CD4-positive, alpha-beta T cell treated with Interleukin-21 for 1 hour (primary cell): ENCODE results near the gene PIAS1.
"Not testable (repeated sequence)": the region's sequence is repeated elsewhere in the genome, so short reads cannot be mapped to it uniquely, and the experiment has no call there.

Source experiments
- DNase-seq: peaks from one replicate; pipeline ENCODE4 v3.0.0-alpha.2; 2020

PIAS1 gene

DNA sequence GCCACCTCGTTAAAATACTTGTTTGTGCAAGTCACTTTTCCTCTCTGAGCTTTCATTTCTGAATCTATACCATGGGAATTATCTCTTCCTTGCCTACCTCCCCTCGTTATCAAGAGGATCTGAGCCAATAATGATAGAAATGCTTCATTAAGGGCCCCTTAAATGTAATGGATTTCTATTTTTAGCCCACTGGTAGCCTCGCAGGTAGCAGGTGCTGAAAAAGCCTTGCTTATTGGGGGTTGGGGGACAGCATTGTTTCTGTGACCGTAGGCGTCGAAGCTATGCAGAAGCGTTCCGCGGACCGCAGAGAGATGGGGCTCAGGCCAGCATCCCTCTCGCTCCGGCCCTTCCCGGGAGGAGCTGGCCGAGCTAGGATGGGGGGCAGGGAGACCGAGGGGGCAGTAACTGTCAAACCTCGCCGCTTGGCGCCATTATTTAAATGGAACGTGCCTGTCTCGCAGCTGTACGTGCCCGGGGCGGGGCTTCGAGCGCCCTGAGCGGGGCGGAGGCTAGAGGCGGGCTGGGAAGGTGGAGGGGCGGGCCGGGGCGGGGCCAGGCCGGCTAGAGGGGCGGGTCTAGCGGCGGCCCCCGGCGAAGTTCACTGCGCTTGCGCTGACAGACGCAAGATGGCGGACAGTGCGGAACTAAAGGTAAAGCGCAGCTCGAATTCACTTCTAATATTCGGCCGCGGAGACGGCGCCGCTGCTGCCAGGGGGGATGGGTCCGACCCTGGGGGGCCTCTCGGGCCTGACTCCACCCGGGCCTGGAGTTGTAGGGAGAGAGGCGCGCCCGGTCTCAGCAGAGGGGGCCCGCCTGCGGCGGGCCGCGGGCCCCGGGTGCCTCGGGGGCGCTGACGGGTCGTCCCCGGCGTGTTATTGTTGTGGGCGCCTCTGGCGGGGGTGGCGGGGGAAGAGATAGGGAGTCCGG lies at the start of gene PIAS1:
PIAS1 (plus strand) TSS at position 615 of the 927 bp plus-strand sequence; CDS start at position 627, 12 bp downstream.
- peak; percentile 95 for DNase-seq

DNA sequence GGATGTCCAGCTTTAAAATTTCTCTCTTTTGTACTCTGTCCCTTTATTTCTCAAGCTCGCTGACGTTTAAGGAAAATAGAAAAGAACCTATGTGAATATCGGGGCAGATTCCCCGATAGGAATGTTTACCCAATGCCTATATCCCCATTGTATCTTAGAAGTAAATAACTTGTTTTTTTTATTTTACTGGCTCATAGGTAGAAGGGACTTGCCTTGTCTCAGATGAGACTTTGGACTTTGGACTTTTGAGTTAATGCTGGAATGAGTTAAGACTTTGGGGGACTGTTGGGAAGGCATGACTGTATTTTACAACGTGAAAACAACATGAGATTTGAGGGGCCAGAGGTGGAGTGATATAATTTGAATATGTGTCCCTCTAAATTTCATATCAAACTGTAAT lies 46.5 kb upstream of the PIAS1 start:
- DNase-seq = not testable (repeated sequence)

DNA sequence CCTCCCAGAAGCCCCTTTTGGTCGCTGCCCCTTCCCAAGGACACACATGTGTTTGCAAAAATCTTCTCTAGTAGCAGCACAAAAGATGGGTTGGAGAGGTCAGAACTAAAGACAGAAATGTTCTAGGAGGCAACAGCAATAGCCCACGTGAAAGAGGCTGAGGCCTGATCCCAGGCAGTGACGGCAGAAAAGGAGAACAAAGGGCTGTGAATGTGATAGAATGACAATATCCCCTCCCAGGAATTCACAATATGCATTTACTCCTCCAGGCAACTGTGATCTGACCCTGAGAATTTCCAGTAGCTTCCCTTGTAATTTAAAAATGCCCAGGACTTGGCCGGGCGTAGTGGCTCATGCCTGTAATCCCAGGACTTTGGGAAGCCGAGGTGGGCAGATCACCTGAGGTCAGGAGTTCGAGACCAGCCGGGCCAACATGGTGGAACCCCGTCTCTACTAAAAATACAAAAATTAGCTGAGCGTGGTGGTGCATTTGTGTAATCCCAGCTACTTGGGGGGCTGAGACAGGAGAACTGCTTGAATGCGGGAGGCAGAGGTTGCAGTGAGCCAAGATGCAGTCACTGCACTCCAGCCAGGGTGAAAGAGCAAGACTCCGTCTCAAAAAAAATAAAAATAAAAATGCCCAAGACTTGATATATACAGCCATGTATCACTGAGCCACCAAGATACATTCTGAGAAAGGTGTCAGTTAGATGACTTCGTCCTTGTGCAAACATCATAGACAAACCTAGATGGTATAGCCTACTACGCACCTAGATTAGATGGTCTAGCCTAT lies 43.6 kb upstream of the PIAS1 start:
- no peak for DNase-seq

DNA sequence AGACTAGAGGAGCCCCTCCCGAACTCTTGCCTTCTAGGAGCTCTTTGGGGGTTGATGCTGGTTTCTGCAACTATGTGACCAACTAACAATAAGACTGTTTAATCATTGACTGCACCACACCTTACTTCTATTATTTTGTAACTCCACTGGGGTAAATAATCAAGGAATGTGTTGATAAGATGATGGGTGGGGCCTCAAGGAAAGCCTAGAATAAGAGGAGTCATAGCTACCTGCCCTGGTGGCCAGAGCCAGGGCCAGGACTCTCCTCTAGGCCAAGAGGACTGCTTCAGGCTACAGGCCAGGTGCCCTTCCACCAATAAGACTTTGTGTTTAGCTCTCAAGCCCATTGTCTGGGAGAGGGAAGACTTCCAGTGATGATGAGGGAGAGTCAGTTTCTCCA lies 41.2 kb upstream of the PIAS1 start:
- DNase-seq = no peak

DNA sequence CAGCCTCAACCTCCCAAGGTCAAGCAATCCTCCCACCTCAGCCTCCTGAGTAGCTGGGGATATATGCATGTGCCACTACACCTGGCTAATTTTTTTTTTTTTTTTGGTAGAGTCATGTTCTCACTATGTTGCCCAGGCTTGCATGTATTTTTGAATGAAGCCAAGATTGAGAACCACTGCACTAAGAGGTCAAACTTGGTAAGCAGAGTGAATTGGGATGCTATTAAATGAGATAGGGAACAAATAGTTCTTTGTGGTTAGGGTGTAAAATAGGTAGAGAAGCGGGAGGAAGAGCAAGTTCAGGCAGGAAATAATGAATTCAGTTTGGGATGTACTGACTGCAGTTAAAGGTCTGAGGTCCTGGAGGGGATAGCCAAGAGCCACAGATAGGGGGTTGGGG lies 39.9 kb upstream of the PIAS1 start:
- no peak for DNase-seq

DNA sequence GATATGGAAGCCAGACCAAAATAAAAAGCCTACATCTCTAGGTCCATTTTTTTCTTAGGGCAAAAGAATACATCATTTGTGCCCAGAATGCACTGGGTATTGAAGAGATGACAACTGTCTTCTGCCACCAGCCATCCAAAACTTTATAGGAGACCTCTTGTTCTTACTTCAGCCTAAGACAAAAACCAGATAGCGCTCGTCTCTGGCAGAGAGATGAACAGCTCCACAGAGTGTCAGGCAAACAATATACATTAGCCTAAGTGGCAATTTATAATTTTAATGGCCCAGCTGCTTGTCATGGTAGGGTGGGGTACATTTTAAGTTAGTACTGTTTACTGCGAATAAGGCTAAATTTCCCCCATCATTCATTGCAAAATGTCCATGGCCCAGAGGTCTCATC lies 38.9 kb upstream of the PIAS1 start:
- no peak for DNase-seq

DNA sequence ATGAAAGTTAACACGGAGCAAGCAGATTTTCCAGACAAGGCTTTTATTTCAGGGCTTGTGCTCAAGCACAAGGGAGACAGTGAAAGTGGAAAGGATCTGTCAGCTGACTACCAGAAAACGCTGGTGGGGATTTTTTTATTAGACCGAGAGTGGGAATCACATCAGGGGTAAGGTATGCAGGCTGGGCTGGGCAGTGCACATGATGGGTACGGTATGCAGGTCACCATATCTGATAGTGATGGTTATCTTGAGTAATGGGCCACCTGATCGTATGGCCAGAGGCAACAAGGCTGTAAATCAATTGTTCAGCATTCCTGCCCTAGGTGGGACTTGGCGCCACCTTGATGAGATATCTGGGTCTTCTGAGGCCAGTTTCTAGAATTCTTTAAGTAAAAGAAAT lies 36.9 kb upstream of the PIAS1 start:
- DNase-seq = no peak

DNA sequence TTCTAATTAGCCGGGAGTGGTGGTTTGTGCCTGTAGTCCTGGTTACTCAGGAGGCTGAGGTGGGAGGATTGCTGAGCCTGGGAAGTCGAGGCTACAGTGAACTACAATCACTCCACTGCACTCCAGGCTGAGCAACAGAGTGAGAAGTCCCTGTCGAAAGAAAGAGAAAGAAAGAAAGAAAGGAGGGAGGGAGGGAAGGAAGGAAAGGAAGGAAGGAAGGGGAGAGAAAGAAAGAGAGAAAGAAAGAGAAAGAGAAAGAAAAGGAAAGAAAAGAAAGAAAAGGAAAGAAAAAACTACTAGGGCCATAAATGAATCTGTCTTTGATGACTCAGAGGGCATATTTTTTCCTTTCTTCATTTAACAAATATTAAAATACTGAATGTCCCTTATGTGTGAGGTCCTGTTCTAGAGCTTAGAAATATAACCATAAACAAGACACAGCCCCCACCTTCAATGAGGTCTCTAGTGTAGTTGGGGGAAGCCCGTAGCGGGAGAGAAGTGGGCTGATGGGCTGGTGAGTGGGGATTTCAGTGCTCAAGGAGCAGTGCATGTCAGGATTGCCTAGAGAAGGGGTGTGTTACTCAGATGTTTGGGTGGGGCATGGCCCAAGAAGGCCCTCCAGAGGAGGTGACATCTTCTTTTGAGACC lies 35.2 kb upstream of the PIAS1 start:
- no peak for DNase-seq

DNA sequence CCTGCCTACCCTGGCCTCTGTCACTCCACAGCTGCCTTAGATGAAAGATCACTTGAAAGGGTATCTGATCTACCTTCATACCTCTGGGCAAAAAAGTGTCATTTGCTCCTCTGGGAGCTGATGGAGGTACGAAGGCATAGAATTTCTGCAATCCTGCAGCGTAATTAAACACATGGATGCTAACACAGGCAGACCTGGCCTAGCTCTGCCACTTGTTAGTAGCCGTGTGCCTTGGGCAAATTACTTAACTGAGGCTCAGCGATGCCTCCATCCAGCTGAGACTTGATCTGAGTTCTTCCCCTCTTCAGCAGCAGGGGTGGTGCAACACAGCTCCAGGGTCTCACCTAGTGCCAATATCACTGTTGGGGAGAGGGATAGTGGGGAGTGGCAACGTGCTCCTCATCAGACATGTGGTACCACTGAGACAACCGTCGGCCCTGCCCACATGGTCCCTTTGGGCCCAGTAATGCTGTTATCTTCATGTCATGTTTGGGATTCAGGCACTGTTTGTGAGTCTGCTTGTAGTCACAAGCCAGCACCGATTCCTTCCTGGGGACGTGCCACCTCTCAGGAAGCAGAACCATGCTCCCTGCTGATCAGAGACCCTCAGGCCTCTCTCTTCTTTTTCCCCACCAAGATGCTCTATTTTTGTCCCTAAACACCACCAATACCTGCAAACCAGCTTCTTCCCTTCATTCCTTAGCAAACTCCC lies 34.1 kb upstream of the PIAS1 start:
- no peak for DNase-seq

DNA sequence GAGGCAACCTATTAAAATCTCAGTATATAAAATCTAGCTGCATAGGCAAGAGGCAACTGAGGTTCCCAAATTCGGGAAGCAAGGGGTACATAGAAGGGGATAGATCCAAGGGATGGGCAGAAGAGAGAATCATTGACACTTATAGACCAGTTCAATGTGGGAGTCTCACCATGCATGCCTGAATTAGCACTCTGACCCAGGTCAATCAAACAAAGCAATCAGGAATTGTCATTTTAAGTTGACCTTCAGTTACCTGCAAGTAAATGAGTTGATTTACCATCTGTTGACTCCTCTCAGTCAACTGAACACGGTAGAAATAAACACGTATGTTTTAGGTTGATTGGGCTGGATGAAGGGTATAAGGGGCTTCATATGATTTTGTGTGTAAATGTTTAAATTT lies 33.4 kb upstream of the PIAS1 start:
- DNase-seq = no peak

DNA sequence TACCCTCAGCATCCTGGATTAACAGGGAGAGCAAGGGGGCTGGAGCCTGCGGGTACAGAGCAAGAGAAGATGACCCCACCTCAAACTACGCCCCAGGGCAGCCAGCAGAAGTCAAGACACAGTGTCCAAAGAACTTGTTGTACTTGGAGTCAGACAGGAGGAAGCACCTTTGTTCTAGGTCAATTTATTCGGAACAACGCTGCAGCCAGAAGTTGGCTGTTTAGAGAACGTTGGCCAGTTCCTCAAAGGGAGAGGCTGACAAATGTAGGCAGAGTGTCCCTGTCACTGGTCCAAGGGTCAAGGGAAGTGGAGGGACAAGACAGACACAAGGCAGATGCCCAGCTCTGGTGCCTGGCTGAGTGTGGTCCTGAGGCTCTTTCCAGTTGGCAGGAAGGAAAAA lies 32.1 kb upstream of the PIAS1 start:
- DNase-seq = no peak

DNA sequence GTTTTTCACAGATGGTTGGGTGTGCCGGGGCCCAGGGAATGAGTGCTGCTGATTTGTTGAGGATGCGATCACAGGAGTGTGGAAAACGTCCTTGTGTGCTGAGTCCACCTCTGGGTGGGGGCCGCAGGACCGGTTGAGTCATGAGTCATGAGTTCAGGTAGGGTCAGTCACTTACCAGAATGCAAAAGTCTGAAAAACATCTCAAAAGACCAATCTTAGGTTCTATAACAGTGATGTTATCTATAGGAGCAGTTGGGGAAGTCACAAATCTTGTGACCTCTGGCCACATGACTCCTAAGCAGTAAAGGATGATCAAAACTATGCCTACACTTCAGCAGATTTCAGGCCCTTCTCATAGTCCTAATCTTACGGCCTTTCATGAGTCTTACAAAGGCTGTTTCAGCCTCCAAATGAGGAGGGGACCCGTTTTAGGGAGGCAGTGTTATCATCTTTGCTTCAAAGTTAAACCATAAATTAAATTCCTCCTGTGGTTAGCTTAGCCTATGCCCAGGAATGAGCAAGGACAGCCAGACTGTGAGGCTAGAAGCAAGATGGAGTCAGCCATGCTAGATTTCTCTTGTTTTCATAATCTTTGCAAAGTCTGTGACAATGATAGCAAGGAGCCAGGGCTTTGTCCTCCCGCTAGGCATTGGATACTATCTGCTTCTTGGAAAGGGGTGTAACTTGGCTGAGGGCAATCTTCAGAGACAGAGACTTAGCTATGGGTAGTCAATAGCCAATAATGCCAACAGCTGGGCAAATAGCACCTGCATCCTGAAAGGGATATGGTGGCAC lies 30.6 kb upstream of the PIAS1 start:
- DNase-seq = no peak

DNA sequence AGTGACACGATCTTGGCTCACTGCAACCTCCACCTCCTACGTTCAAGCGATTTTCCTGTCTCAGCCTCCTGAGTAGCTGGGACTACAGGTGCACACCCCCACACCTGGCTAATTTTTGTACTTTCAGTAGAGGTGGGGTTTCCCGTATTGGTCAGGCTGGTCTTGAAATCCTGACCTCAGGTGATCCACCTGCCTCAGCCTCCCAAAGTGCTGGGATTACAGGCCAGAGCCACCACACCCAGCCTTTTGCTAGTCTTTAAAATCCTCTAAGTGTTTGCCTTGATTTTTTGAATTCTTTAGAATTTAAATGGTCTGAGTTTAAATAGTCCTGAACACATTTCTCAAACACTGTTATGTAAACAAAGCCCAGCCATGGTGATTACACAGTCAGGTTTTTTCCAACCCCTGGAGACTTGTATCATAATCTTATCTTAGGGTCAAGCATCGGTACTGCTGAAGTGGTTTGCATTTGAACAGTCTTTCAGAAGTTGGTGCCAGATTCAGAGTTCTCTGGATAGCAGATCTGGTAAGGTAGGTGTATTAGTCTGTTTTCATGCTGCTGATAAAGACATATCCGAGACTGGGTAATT lies 28.2 kb upstream of the PIAS1 start:
- no peak for DNase-seq

DNA sequence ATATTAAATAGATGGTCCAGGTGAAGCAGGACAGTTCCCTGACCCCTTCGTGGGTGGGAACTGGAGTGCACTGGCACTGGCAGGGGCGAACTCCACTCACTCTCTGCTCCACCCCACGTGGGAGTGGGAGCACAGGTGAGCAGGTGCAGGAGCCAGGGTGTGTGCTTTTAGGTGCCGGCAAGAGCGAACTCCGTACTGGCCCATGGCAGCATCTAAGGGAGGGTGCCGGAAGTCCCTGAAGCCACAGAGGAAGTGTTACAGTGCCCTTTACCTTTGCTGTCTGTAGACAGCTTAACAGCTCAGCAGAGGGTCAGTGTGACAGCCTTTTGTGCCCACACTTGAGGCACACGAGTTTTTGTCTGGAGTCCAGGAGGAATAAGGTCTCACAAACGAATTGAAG lies 26.7 kb upstream of the PIAS1 start:
- no peak for DNase-seq

DNA sequence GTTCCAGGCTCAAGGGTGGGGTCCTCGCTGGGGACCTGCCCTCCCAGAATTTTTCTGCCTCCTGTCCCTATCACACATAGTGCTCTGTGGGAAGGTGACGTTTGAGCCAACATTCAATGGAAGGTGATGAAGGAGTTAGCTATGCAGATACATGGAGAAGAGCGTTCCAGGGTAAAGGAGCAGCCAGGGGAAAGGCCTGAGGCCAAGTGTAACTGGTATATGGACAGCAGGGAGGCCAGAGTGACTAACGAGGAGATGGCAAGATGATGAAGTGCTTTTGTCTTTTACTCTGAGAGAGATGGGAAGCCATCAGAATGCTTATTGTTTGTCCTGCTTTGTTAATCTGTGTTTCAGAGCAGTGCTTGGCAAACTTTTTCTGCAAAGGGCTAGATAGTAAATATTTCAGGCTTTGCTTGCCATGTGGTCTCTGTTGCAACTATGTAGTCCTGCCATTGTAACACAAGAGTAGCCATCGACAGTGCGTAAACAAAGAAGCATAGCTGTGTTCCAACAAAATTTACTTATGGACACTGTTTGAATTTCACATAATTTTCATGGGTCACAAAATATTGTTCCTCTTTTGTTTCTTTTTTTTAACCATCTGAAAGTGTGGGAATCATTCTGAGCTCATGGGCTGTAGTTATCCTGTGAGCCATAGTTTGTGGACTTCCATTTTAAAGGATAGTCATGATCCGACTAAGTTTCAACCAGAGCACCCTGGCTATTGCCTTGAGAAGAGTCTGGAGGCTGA lies 25.8 kb upstream of the PIAS1 start:
- DNase-seq = no peak

DNA sequence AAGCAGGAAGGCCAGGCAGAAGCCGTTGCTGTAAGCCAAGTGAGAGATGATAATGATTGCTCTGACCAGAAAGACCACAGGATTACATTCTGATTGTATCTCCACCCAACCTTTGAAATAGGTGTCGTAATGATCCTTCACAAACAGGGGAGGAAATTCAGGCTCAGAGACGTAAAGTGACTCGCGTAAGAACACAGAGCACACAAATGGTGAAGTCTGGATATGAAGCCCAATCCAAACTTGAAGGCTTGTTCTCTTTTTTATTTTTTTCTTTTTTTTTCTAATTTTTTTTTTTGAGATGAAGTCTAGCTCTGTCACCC lies 25.3 kb upstream of the PIAS1 start:
- DNase-seq = no peak

DNA sequence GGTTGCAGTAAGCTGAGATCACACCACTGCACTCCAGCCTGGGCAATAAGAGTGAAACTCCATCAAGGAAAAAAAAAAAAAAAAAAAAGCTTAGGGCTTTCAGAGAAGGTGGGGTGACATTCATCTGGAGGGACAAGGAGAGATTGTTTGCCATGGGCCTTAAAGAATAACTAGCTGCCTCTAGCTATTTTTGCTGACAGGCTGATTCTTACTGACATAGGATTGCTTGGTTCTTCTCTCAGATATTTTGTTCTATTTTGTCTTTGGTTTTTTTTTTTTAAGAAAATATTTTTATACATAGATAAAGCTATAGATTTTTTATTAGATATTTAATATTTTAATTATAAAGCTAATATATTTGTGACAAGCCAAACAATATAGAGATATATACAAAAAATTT lies 24.2 kb upstream of the PIAS1 start:
- DNase-seq = no peak

DNA sequence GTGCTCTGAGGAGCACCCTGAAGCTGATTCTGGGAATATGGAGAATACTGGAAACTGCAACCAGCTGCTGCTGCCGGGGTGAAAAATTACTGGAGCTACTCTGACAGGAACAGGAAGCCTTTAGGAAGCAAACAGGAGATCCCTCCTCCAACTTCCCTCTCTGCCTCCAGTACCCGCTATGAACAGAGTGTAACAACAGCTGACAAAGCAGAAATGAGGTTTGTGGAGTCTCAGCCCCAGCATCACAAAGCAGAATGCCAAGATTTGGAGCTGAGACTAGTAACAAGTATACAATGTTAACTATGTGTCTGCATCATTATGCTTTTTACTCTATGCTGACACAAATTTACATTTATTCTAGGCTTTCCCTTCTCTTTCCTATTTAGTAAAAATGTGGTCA lies 22.7 kb upstream of the PIAS1 start:
- DNase-seq = no peak

DNA sequence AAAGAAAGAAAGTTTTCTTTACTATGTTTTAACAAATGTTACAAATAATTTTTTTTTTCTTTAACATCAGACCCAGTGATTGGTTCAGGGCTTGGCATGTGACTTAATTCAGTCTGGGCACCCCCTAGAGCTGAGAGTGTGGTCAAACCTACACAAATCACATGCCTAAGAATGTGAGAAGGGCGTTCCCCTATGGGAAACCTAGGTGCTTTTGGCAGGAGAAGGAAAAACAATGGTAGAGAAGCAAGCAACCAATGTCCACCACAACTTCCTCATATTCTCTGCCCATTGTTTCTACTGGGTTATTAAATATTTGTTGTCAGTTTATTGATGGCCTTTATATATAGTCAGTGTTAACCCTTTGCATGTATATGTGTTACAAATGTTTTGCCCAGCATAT lies 21.4 kb upstream of the PIAS1 start:
- DNase-seq = peak; percentile 11

DNA sequence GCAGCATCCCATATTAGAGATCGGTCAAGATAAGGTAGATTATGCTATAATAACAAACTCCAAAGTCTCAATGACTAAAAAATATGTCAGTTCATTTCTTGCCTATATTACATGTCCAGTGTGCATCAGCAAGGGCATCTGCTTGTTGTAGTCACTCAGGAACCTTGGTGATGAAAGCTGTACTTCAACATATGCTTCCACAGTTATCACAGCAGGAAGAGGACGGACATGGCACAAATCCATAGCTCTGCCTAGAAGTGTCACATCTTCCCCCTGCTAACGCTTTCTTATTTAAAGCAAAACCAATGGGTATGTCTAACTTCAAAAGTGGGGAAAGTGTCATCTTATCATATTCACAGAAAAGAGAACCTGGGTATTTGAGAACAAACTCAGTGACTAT lies 20.0 kb upstream of the PIAS1 start:
- DNase-seq = no peak

DNA sequence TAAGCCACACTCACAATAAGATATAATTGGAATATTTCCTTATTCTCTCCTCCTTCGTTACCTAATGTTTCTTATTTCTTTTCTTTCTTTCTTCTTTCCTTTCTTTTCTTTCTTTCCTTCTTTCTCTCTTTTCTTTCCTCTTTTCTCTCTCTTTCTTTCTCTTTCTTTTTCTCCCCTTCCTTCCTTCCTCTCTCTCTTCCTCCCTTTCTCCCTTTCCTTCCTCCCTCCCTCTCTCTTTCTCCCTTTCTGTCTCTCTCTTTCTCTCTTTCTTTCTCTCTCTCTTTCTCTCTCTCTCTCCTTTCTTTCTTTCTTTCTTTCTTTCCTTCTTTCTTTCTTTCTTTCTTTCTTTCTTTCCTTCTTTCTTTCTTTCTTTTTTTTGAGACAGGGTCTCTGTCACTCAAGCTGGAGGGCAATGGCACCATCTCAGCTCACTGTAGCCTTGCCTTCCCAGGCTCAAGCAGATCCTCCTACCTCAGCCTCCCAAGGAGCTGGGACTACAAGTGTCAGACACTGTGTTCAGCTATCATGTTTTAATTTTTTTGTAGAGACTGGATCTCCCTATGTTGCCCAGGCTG lies 19.3 kb upstream of the PIAS1 start:
- DNase-seq = no peak
